Effector memory CD4-positive, alpha-beta T cell (primary cell): ENCODE data around the gene TRIM61.
"Not testable (repeated sequence)": the region's sequence is repeated elsewhere in the genome, so short reads cannot be mapped to it uniquely, and the experiment has no call there.

Experiments used
- DNase-seq, 3 donors: peaks; one replicate each; pipeline ENCODE4 v3.0.0-alpha.2; 2020
- H3K27ac ChIP-seq: 2 replicates; pipeline ENCODE4 v1.7.0; 2013; ENCODE audit warnings: mild to moderate bottlenecking, low read length, moderate library complexity; ENCODE audit not compliant: insufficient read depth, poor library complexity, severe bottlenecking
- H3K27me3 ChIP-seq: replicated peaks from 2 replicates; pipeline ENCODE4 v1.7.0; 2013; ENCODE audit warnings: mild to moderate bottlenecking, low read length; ENCODE audit not compliant: insufficient read depth, control insufficient read depth, poor library complexity, severe bottlenecking
- H3K36me3 ChIP-seq: 2 replicates; pipeline ENCODE4 v1.7.0; 2013; ENCODE audit warnings: mild to moderate bottlenecking, low read length, moderate library complexity; ENCODE audit not compliant: control insufficient read depth, insufficient read depth
- H3K4me1 ChIP-seq: 2 replicates; pipeline ENCODE4 v1.7.0; 2013; ENCODE audit warnings: low read length, mild to moderate bottlenecking; ENCODE audit not compliant: control insufficient read depth, insufficient read depth, poor library complexity, severe bottlenecking
- H3K4me3 ChIP-seq: 2 replicates; pipeline ENCODE4 v1.7.0; 2013; ENCODE audit warnings: low read length, low read depth, mild to moderate bottlenecking; ENCODE audit not compliant: insufficient read depth, poor library complexity, severe bottlenecking
- H3K9me3 ChIP-seq: 2 replicates; pipeline ENCODE4 v1.7.0; 2013; ENCODE audit warnings: mild to moderate bottlenecking, low read length, moderate library complexity; ENCODE audit not compliant: control insufficient read depth
- total RNA-seq, 3 donors: gene quantifications; one replicate each; lab custom pipeline; 2026; lab: John Stamatoyannopoulos, UW

The TRIM61 gene
- total RNA-seq, result 0.09 to 0.39 (median 0.35) reads per million in 3 donors

DNA sequence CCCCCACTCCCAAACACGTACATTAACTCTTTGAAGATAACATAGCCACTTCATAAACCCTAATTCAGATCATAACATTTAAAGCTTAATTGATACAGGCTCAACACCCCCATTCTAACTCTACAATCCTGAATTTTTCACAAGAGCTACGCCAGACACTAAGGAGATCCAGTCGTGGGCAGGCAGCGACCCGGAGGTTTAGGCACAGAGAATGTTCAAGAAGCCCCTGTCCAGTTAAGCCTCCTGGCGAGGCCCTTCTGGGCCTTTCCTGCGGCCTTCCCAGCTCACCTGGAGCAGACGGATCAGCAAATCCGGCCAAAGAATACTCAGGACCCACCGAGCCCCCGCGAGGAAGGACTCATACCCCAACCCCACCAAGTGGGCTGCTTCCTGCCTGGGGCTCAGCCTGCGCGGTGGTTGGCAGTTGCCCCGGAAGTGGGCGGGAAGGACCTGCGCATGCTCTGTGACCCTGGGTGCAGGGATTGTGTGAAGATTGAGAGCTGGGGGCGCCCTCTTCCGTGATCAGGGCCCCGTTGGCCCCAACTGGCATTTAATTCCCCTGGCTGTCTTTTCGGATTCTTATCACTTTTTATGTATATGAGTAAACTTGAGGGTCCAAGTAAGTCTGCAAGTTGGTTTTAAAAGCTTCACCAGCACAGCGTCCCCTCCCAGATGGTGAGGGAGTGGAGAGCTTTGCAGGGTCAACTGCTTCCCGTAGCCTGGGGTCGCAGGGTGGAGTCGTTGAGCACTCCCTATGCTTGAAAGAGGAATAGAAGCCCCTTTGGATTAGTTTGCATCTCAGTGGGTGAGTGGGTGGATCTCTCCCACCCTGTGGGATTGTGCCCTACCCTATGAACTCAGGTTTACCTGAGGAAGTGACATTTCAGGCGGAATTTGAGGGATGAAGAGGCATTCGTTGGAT, at the start of gene TRIM61:
Gene TRIM61 (minus strand): TSS at position 415 of the 922 bp plus-strand sequence. CDS start 7,655 bp downstream, outside the sequence.
- Histone ChIP-seq H3K27ac (no peak within 1 kb of the TSS), H3K27me3 (no peaks in the 10 kb centered on the region), H3K36me3 (no peaks in the 10 kb centered on the region), H3K4me1 (no peaks in the 10 kb centered on the region), H3K4me3 (peak within 1 kb of the TSS; percentile 3), H3K9me3 (no peaks in the 10 kb centered on the region)
- DNase-seq, result peak in 1 of 3 donors; percentile 8

DNA sequence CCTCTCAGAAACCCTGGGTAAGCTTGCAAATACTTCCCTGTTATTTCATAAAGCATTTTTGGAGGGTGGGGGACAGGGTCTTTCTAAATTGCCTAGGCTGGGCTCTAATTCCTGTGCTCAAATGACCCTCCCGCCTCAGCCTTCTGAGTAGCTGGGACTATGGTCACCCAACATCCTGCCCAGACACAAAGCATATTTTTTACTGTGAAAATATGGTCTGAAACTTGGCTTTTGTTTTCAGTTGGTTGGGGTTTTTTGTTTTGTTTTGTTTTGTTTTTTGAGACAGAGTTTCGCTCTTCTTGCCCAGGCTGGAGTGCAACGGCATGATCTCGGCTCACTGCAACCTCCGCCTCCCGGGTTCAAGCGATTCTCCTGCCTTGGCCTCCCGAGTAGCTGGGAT, 48.3 kb upstream of the TRIM61 start:
- H3K36me3 ChIP-seq, DNase-seq, H3K9me3 ChIP-seq, H3K27me3 ChIP-seq, H3K4me3 ChIP-seq, H3K4me1 ChIP-seq, H3K27ac ChIP-seq: not testable (repeated sequence)

DNA sequence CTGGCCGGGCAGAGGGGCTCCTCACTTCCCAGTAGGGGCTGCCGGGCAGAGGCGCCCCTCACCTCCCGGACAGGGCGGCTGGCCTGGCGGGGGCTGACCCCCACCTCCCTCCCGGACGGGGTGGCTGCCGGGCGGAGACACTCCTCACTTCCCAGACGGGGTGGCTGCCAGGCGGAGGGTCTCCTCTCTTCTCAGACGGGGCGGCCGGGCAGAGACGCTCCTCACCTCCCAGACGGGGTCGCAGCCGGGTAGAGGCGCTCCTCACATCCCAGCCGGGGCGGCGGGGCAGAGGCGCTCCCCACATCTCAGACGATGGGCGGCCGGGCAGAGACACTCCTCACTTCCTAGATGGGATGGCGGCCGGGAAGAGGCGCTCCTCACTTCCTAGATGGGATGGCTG, 42.5 kb upstream of the TRIM61 start:
- not testable (repeated sequence) for H3K27me3 ChIP-seq, H3K4me1 ChIP-seq, H3K9me3 ChIP-seq, H3K36me3 ChIP-seq, DNase-seq, H3K4me3 ChIP-seq, H3K27ac ChIP-seq

DNA sequence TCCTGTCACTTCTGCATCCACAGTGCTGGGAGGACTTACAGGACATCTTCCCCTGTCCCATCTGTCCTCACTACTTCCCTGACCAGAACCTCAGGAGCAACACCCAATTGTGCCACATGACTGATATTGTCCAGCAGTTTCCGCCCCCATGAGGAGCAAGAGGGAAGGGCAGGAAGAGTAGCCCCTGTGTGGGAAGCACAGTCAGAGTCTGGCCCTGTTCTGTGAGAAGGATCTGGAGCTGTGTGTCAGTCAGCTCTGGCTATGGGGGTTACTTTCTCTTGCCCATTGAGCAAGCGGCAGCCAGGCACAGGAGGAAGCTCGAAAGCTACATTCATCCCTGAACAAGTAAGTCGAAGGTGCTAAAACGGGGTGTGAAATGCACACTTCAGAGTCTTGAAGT, 39.5 kb upstream of the TRIM61 start:
- Histone ChIP-seq H3K27me3 (no peaks in the 10 kb centered on the region), H3K36me3 (no peaks in the 10 kb centered on the region), H3K4me1 (no peaks in the 10 kb centered on the region), H3K9me3 (no peaks in the 10 kb centered on the region), H3K4me3 (no peak overlapping the region), H3K27ac (no peak overlapping the region)
- no peak for DNase-seq

DNA sequence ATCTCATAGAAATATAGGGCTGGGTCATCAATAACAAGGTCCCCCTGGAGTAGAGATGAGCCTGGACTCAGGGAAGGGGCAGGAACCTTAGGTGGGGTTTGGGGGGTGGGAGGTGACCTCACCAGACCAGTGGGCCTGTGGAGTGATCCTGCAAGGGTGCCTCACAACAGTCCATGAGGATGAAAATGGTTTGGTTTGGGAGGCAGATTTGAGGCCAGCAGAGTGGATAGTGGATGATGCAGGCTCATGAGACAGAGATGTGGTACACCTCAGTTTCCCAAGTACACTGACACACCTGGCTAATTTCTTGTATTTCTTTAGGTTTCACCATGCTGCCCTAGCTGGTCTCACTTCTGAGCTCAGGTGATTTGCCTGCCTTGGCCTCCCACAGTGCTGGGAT, 36.2 kb upstream of the TRIM61 start:
- no peaks in the 10 kb centered on the region for H3K27me3 ChIP-seq
- H3K4me1 ChIP-seq, result no peaks in the 10 kb centered on the region
- no peak overlapping the region for H3K27ac ChIP-seq
- H3K4me3 ChIP-seq, result no peak overlapping the region
- H3K9me3 ChIP-seq, result no peaks in the 10 kb centered on the region
- no peaks in the 10 kb centered on the region for H3K36me3 ChIP-seq
- DNase-seq, result no peak

DNA sequence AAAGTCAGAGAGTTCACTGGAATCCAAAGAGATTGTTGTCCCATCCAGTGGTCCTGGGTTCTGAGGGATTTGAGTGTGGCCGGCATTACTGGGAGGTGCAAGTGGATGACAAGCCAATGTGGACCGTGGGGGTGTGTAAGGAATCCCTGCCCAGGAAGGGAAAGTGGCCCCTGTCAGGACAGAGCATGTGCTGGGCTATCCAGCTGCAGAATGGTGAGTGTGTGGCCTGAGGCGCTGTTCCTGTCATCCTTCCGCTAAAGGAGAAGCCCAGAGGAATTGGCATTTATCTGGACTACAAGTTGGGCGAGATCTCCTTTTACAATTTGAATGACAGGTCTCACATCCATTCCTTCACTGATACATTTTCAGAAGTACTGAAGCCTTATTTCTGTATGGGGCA, 33.9 kb upstream of the TRIM61 start:
- no peak overlapping the region for H3K27ac ChIP-seq
- no peaks in the 10 kb centered on the region for H3K4me1 ChIP-seq
- DNase-seq, result no peak
- H3K4me3 ChIP-seq, result no peak overlapping the region
- no peaks in the 10 kb centered on the region for H3K9me3 ChIP-seq
- no peaks in the 10 kb centered on the region for H3K27me3 ChIP-seq
- no peaks in the 10 kb centered on the region for H3K36me3 ChIP-seq

DNA sequence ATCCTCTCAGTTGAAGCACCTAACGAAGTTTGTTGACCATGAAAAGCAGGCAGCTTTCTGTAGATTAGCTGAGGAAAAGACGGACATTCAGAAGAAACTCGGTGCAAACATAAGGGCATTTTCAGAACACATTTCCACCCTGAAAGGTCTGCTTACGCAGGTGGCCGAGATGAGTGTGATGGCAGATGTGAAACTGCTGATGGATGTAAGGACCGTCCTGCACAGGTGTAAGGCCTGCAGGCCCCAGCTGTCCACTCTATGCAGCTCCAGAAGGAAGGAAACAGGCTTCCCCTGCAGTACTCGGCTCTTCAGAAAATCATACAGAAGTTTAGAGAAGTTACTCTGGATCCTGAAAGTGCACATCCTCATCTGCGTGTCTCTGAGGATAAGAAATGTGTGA, 33.5 kb upstream of the TRIM61 start:
- no peak overlapping the region for H3K4me3 ChIP-seq
- no peaks in the 10 kb centered on the region for H3K4me1 ChIP-seq
- H3K27me3 ChIP-seq, result no peaks in the 10 kb centered on the region
- no peak overlapping the region for H3K27ac ChIP-seq
- H3K9me3 ChIP-seq, result no peaks in the 10 kb centered on the region
- no peaks in the 10 kb centered on the region for H3K36me3 ChIP-seq
- no peak for DNase-seq

DNA sequence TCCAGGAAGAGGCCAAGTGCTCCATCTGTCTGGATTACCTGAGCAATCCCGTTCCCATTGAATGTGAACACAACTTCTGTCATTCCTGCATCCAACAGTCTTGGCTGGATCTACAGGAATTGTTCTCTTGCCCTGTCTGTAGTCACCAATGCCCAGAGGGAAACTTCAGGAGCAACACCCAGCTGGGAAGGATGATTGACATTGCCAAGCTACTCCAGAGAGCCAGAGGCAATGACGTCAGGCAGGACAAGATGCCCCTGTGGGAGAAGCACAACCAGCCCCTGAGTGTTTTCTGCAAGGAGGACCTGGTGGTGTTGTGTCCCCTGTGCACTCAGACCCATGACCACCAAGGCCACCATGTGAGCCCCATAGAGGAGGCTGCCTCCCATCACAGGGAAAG, 33.0 kb upstream of the TRIM61 start:
- H3K4me3 ChIP-seq, result no peak overlapping the region
- H3K27ac ChIP-seq, result no peak overlapping the region
- no peaks in the 10 kb centered on the region for H3K27me3 ChIP-seq
- H3K9me3 ChIP-seq, result no peaks in the 10 kb centered on the region
- no peak for DNase-seq
- H3K4me1 ChIP-seq, result no peaks in the 10 kb centered on the region
- H3K36me3 ChIP-seq, result no peaks in the 10 kb centered on the region

DNA sequence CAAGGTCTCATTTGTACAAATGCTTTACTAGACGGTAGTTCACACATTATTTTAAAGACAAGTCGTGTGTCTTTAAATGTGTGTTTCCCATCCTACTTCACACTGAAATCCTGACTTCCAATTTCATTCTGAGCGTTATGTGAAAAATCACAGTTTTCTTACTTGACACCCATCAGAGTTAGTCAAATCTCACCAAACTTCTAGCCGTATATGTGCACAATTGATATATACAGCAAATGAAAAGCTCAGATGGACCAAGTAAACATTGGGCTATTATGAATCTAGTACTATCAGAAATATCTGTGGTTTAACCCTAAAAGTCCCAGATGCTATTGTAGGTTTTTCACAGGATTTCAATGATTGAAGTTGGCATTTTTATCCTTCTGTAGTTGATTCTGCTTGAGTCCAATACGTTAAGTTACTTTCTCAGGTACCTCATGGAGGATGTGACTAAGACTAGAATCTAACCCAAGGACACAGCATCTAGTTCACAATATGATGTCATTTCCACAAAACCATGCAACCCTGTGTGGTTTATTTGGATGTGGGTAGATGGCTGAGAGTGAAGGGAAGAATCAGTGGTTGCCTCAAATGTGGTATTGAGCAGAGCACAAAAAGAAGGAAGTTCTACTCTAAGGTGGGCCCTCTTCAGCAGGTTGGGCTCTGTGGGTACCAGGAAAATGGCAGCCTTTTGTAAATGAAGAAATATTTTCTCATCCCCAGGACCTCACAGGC, 32.2 kb upstream of the TRIM61 start:
- H3K9me3 ChIP-seq, result no peaks in the 10 kb centered on the region
- no peaks in the 10 kb centered on the region for H3K36me3 ChIP-seq
- no peaks in the 10 kb centered on the region for H3K27me3 ChIP-seq
- no peak for DNase-seq
- H3K4me3 ChIP-seq, result no peak overlapping the region
- H3K4me1 ChIP-seq, result no peaks in the 10 kb centered on the region
- no peak overlapping the region for H3K27ac ChIP-seq

DNA sequence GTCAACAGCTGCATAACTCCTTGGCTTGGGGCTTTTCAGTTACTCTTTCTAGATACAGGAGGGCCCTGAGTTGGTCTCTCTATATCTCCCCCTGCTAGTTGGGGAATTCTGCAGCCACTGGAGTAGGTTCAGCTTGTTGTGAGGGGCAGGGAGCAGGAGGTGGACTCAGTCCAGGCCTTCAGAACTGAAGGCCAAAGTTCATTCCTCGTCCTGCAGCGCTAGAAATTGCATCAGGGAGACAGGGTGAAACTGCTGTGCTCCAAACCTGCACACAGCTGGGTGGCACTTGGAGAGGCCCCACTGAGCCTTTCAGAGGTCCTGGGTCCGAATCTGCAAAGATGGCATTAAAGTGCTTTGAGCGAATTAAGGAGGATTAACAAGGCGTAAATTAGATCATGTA, 29.4 kb upstream of the TRIM61 start:
- no peak overlapping the region for H3K27ac ChIP-seq
- DNase-seq, result no peak
- no peaks in the 10 kb centered on the region for H3K36me3 ChIP-seq
- no peaks in the 10 kb centered on the region for H3K9me3 ChIP-seq
- no peaks in the 10 kb centered on the region for H3K4me1 ChIP-seq
- no peak overlapping the region for H3K4me3 ChIP-seq
- H3K27me3 ChIP-seq, result no peaks in the 10 kb centered on the region
